GM19455 (cell line): Measurements from ENCODE around the gene KAZN.
A peak's percentile ranks its signal among the peaks of the same experiment; 100 is the strongest.
"Not testable (repeated sequence)": the region's sequence is repeated elsewhere in the genome, so short reads cannot be mapped to it uniquely, and the experiment has no call there.

Experiments
- ATAC-seq: cut with Tn5 transposase; IDR thresholded peaks from one replicate; pipeline ENCODE4 v1.9.1; 2021; ENCODE audit not compliant: unreplicated experiment

Gene KAZN

GRCh38 chr1:15115542-15116330, 517.3 kb downstream of the KAZN start:
- ATAC-seq, result no peak

GRCh38 chr1:15116966-15117365, 518.5 kb downstream of the KAZN start:
- no peak for ATAC-seq

GRCh38 chr1:15117671-15118325, 519.3 kb downstream of the KAZN start:
- ATAC-seq, result no peak

GRCh38 chr1:15118579-15118978, 520.1 kb downstream of the KAZN start:
- ATAC-seq, result no peak

- no peak for ATAC-seq
Measured at GRCh38 chr1:15120251-15120945, 521.9 kb downstream of the KAZN start.

GRCh38 chr1:15122331-15122730, 523.8 kb downstream of the KAZN start:
- no peak for ATAC-seq

GRCh38 chr1:15123270-15123669, 524.8 kb downstream of the KAZN start:
- ATAC-seq, result no peak

GRCh38 chr1:15123925-15124324, 525.4 kb downstream of the KAZN start:
- no peak for ATAC-seq

GRCh38 chr1:15124362-15125100, 526.0 kb downstream of the KAZN start:
- ATAC-seq, result no peak

GRCh38 chr1:15125101-15125745, 526.7 kb downstream of the KAZN start:
- no peak for ATAC-seq

- ATAC-seq, result no peak
Measured at GRCh38 chr1:15128077-15128476, 529.6 kb downstream of the KAZN start.

GRCh38 chr1:15128520-15129313, 530.2 kb downstream of the KAZN start:
- peak; percentile 76 for ATAC-seq

GRCh38 chr1:15129944-15130343, 531.5 kb downstream of the KAZN start:
- no peak for ATAC-seq

- ATAC-seq, result no peak
Measured at GRCh38 chr1:15130607-15131006, 532.1 kb downstream of the KAZN start.

GRCh38 chr1:15132965-15133364, 534.5 kb downstream of the KAZN start:
- ATAC-seq, result no peak

GRCh38 chr1:15134285-15134684, 535.8 kb downstream of the KAZN start:
- no peak for ATAC-seq

- ATAC-seq, result not testable (repeated sequence)
Measured at GRCh38 chr1:15135604-15136003, 537.1 kb downstream of the KAZN start.

GRCh38 chr1:15137809-15138208, 539.3 kb downstream of the KAZN start:
- ATAC-seq, result no peak

- no peak for ATAC-seq
Measured at GRCh38 chr1:15139654-15140350, 541.3 kb downstream of the KAZN start.
